ENCODE measurements around the gene HTR5A. TPM values are rescaled to one million over a fixed set of nuclear protein-coding genes. Genes with fewer than 3 reads are reported as not detected.

HTR5A gene
- total RNA-seq = not detected in 2 replicates

DNA sequence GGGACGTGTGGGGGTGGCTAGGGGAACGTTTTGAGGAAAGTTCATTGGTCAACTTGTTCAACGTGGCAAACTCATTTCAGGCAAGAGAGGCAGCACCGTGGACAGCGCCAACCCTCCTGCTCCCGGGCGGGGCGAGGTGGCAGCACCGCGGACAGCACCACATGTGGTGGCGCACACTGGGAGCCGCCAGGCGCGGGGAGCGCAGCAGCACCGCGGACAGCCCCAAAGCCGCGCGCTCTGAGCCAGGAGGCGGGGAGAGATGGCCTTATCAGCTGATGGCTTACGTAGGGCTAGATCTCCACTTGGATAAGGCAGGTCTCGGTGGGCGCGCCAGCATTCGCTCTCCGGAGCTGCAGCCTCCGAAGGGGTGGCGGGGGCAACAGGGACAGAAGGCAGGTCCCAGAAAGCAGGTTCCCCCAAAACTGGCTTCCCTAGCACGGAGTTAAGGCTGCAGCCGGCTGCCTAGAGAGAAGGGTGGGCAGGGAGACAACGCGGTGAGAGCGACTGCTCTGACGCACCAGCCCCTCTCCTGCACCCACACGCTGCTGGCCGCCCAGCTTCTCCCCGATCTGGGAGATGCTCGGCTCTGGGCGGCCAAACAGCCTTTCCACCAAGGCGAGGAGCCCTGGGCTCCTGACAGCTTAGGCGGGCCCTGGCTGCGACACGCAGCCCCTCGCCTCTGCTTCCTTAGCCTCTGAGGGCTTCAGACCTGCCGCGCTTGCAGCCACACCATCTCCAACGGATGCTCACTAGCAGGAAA, at the start of gene HTR5A:
HTR5A (plus strand) TSS at position 333 of the 760 bp plus-strand sequence. CDS start 576 bp downstream, outside the sequence.

Other genes with a start within 250 kb of the HTR5A start
- 4.5 and 7.9 TPM in 2 replicates for gene PAXIP1, start 67.2 kb upstream of the HTR5A start, total RNA-seq
- gene INSIG1, start 227.6 kb downstream of the HTR5A start, total RNA-seq = 52.1 and 77.5 TPM in 2 replicates

Measured in regular cardiac myocyte (primary cell).